Peyer's patch (tissue), 4 donors: ENCODE results near the gene TMEM51. TPM values are rescaled to one million over a fixed set of nuclear protein-coding genes. Genes with fewer than 3 reads are reported as not detected.
A peak's percentile ranks its signal among the peaks of the same experiment; 100 is the strongest.

Source experiments
- DNase-seq, 3 donors: peaks; one replicate each; pipeline ENCODE4 v3.0.0-alpha.2; 2017 to 2019
- H3K27ac ChIP-seq, 4 donors: fragments of 200-600 bp; sonication (generic); one replicate each; pipeline ENCODE4 v1.5.1; 2016 to 2019
- H3K27me3 ChIP-seq, 2 donors: fragments of 200-600 bp; sonication (generic); one replicate each; pipeline ENCODE4 v1.5.1; 2019
- H3K36me3 ChIP-seq, 3 donors: fragments of 200-600 bp; sonication (generic); one replicate each; pipeline ENCODE4 v1.5.1; 2016 to 2019
- H3K4me1 ChIP-seq, 4 donors: fragments of 200-600 bp; sonication (generic); one replicate each; pipeline ENCODE4 v1.5.1; 2016 to 2019
- H3K4me3 ChIP-seq, 4 donors: fragments of 200-600 bp; sonication (generic); 1 replicate in 3 of 4; 2 replicates in 1 of 4; pipeline ENCODE4 v1.5.1; 2016 to 2019; ENCODE audit warnings: mild to moderate bottlenecking in 1 of 4
- H3K9me3 ChIP-seq, 4 donors: fragments of 200-600 bp; sonication (generic); one replicate each; pipeline ENCODE4 v1.5.1; 2016 to 2019; ENCODE audit warnings: mild to moderate bottlenecking in 1 of 4
- CTCF ChIP-seq, 6 experiments: fragments of 450-650 bp in 4 of 6; fragments of 200-600 bp in 2 of 6; sonication (generic) in 1 of 6; IDR thresholded peaks; one replicate each; pipeline ENCODE4 v1.5.1; 2017 to 2019; ENCODE audit warnings: antibody characterized with exemption in 6 of 6, mild to moderate bottlenecking in 3 of 6, moderate library complexity in 1 of 6
- POLR2A ChIP-seq, 2 donors: fragments of 450-650 bp; IDR thresholded peaks; one replicate each; pipeline ENCODE4 v1.5.1; 2017; ENCODE audit warnings: antibody characterized with exemption in 2 of 2, mild to moderate bottlenecking in 2 of 2, moderate library complexity in 2 of 2
- total RNA-seq, 4 donors: library from RNA; depleted of rRNA; stranded (reverse); fragments of >200 nt; gene quantifications; one replicate each; pipeline ENCODE4 v1.1.0, GENCODE V29; 2016

TMEM51 gene
- total RNA-seq, 4 donors from 2014 or later, result 3.3 to 31.0 (median 20.6) TPM

- TF ChIP-seq POLR2A (IDR thresholded peaks at IDR 0.05), result no peak
- no peak for TF ChIP-seq CTCF (IDR thresholded peaks at IDR 0.05)
- Histone ChIP-seq H3K27me3 (no peaks in the 10 kb centered on the region), H3K4me1 (peaks cover 0 to 72% (median 4%) of the 10 kb centered on the region in 4 donors), H3K36me3 (no peaks in the 10 kb centered on the region), H3K9me3 (no peaks in the 10 kb centered on the region), H3K27ac (peak overlapping the region in 3 of 4 donors; percentile 5 to 89 (median 78)), H3K4me3 (no peak overlapping the region)
- no peak for DNase-seq
Observed at GRCh38 chr1:15186846-15187151, 33.3 kb downstream of the TMEM51 start.

GRCh38 chr1:15187175-15188129 lies 33.9 kb downstream of the TMEM51 start:
- no peak for DNase-seq
- TF ChIP-seq CTCF (IDR thresholded peaks at IDR 0.05) (no peak), POLR2A (IDR thresholded peaks at IDR 0.05) (no peak)
- Histone ChIP-seq H3K36me3 (no peaks in the 10 kb centered on the region), H3K4me1 (peaks cover 0 to 73% (median 4%) of the 10 kb centered on the region in 4 donors), H3K4me3 (no peak overlapping the region), H3K9me3 (no peaks in the 10 kb centered on the region), H3K27me3 (no peaks in the 10 kb centered on the region), H3K27ac (peak overlapping the region; percentile 5 to 89 (median 48))

- no peaks in the 10 kb centered on the region for H3K36me3 ChIP-seq
- DNase-seq, result no peak
- no peak overlapping the region for H3K4me3 ChIP-seq
- no peak for TF ChIP-seq POLR2A (IDR thresholded peaks at IDR 0.05)
- no peak for TF ChIP-seq CTCF (IDR thresholded peaks at IDR 0.05)
- H3K27me3 ChIP-seq, result no peaks in the 10 kb centered on the region
- peak overlapping the region in 2 of 4 donors; percentile 78 to 89 for H3K27ac ChIP-seq
- H3K9me3 ChIP-seq, result no peaks in the 10 kb centered on the region
- H3K4me1 ChIP-seq, result peaks cover 0 to 73% (median 4%) of the 10 kb centered on the region in 4 donors
Observed at GRCh38 chr1:15188130-15188524, 34.6 kb downstream of the TMEM51 start.

- Histone ChIP-seq H3K36me3 (no peaks in the 10 kb centered on the region), H3K27ac (peak overlapping the region in 2 of 4 donors; percentile 78 to 89), H3K27me3 (no peaks in the 10 kb centered on the region), H3K9me3 (no peaks in the 10 kb centered on the region), H3K4me3 (no peak overlapping the region), H3K4me1 (peaks cover 0 to 71% (median 4%) of the 10 kb centered on the region in 4 donors)
- DNase-seq, result no peak
- TF ChIP-seq POLR2A (IDR thresholded peaks at IDR 0.05), result no peak
- no peak for TF ChIP-seq CTCF (IDR thresholded peaks at IDR 0.05)
Observed at GRCh38 chr1:15188678-15189077, 35.1 kb downstream of the TMEM51 start.

GRCh38 chr1:15189692-15190370 lies 36.3 kb downstream of the TMEM51 start:
- H3K27me3 ChIP-seq, result no peaks in the 10 kb centered on the region
- no peaks in the 10 kb centered on the region for H3K36me3 ChIP-seq
- TF ChIP-seq POLR2A (IDR thresholded peaks at IDR 0.05), result no peak
- peak in 1 of 6 experiments; percentile 3 for TF ChIP-seq CTCF (IDR thresholded peaks at IDR 0.05)
- peaks cover 0 to 60% (median 4%) of the 10 kb centered on the region in 4 donors for H3K4me1 ChIP-seq
- peak overlapping the region in 1 of 4 donors; percentile 1 for H3K4me3 ChIP-seq
- H3K27ac ChIP-seq, result peak overlapping the region in 3 of 4 donors; percentile 55 to 89 (median 78)
- no peaks in the 10 kb centered on the region for H3K9me3 ChIP-seq
- DNase-seq, result peak in 2 of 3 donors; percentile 79 to 80
